NCI-H2171 (cell line): ENCODE results near the gene SSX2IP.
"Not testable (repeated sequence)": the region's sequence is repeated elsewhere in the genome, so short reads cannot be mapped to it uniquely, and the experiment has no call there.

Source experiments
- DNase-seq: peaks from one replicate; lab custom pipeline; 2025; lab: John Stamatoyannopoulos, UW

The SSX2IP gene

DNA sequence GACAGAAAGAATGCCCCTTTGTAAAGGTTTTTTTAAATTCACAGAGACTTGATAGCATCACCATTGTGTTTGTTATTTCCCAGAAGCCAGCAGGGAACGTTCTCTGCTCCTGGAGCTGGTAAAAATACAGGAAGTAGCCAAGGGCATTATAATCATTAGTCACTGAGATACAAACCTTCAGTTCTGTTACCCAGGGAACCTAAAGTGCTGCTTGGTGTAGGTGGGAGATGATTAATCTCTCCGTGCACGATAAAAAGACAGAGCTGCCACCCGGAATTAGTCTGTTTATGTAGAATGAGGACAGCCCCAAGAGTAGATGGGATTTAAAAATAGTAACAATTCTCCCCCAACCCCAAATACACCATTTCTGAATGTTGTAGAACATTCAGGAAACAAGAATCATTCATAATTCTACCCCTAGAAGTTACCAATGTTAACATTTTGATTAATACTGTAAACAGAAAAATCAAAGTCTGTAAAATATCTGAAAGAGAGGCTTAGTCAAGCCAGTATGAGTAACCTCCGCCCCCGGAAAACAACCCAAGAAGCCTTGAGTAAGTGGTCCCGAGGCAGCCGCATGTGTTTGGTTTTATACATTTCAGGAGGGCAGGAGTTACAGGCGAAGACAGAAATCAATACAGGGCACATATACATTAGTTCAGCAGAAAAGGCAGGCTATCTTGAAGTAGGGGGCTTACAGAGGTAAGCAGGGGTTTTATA, 70.7 kb downstream of the SSX2IP start:
- no peak for DNase-seq

DNA sequence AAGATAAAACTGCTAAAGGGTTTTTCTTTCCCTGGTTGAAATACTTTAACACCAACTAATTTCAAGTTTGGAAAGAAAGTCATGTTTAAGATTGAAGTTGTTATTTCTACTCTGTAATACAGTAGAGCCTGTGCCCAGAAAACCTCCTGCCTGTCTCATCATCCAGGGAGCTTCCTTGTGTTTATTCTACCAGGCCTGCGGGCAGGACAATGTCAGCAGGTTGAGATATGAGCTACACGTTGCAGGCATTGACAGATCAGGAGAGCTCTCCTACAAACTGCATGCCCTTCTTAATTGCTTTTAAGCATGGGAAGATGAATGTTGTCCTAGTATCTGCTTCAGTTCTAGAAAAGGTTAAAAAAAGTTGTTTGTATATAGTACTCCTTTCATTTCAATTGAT, 72.9 kb downstream of the SSX2IP start:
- no peak for DNase-seq

DNA sequence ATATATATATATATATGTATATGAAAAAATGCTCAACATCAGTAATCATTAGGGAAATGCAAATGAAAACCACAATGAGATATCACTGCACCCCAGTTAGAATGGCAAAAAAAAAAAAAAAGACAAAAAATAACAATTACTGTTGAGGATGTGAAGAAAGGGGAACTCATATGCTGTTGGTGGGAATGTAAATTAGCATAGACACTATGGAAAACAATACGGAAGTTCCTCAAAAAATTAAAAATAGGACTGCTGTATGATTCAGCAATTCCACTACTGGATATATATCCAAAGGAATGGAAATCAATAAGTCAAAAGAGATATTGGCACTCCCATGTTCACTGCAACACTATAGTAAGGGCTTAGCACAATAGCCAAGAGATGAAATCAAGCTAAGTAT, 74.5 kb downstream of the SSX2IP start:
- no peak for DNase-seq

DNA sequence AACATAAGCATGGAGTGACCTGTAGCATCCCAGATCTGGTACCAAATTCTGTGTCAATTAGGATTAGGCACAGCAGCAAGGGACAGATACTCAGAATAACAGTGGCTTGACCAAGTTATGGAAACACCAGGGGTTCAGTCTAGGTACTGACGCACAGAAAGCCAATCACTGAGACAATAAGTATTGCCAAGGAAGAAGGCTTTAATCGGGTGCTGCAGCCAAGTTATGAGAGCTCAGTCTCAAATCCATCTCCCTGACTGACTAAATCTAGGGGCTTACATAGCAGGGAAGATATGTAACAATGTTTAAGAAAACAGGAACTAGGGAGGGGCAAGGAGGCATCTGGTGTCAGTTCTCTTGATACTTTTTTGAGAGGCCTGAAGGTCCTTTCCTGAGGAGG, 76.4 kb downstream of the SSX2IP start:
- DNase-seq = no peak

DNA sequence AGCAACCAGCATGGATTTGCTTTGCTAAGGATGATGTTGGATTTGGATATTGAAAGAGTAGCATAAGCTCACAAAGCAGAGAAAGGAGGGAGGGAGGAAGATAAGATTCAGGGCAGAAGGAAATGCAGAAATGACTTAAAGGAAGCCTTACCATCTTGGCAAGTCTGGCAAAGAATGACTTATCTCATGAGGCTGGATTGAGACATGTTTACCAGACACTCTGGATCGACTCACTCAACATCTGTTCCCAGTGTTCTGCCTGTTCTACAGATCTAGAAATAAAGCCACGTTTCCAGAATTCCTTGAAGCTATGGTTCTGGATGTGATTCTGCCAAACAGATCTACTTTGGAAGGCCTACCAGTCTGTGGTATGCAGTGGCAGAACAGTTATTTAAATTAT, 77.2 kb downstream of the SSX2IP start:
- no peak for DNase-seq

DNA sequence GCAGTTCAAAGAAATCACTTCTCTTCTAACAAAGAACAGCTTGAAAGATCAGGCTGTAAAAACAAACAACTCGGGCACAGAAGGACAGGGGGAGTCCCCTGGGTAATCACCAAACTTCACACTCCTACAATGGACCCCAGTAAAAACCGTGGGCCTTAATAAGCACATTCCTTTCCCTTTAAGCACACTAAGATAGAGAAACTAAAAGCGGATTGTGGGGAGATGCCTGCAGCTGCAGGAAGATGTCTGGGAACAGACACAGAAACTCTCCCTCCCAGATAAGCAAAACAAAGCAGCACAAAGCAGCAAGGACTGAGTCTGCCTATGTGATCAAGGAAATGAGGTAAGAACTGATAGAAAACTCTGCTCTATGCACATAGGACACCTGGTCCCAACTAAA, 78.5 kb downstream of the SSX2IP start:
- DNase-seq = no peak

DNA sequence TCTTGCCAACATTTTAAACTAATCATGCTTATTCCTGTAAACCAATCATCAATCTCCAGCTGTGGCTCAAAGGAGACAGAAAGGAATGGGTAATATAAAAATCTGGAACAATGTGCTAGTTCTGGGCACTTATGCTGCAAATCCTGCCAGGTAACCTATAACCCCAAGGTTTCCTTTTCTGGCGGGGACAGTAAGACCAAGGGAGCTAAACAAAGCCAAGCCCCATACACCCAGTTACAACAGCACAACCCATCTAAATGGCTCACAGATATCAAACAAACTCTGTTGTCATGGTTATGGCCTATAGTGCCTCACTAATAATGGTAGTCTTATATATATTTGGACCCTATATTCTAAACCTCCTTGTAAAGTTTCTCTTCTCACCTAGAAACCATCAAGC, 79.2 kb downstream of the SSX2IP start:
- no peak for DNase-seq

DNA sequence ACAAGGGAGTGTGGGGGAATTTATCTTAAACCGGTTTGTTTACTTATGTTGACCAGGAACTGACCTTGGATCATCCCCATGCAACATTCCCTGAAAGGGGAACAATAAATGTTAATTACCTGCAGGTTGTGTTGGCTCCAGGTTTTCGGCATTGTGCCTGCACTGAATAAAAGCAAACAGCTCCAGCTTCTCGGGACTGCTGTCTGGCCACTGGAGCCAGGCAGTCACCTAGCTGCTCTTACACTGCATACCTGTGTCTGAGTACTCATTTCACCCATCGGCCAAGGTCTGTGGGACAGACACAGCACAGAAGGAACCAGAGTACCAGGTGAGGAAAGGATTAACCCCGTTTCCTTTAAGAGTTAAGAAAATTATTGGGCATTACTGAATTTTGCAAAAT, 83.3 kb downstream of the SSX2IP start:
- no peak for DNase-seq

DNA sequence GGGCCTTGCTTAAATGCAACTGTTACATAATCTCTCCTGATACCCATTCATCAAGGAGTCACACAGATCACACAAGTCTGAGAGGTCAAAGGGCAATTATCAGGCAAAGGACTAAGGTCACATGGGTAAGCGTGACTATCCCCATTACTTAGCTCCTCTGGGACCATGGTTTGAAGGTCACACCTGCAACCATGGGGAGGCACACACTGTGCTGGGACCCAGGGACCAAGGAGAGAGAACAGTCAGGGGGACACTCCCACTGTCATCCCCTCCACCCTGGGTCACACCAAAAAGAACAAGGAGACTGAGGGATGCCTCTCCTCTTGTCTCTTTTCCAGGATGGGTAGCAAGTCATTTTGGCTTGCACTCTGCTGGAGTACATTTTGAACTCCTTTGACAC, 85.1 kb downstream of the SSX2IP start:
- no peak for DNase-seq

DNA sequence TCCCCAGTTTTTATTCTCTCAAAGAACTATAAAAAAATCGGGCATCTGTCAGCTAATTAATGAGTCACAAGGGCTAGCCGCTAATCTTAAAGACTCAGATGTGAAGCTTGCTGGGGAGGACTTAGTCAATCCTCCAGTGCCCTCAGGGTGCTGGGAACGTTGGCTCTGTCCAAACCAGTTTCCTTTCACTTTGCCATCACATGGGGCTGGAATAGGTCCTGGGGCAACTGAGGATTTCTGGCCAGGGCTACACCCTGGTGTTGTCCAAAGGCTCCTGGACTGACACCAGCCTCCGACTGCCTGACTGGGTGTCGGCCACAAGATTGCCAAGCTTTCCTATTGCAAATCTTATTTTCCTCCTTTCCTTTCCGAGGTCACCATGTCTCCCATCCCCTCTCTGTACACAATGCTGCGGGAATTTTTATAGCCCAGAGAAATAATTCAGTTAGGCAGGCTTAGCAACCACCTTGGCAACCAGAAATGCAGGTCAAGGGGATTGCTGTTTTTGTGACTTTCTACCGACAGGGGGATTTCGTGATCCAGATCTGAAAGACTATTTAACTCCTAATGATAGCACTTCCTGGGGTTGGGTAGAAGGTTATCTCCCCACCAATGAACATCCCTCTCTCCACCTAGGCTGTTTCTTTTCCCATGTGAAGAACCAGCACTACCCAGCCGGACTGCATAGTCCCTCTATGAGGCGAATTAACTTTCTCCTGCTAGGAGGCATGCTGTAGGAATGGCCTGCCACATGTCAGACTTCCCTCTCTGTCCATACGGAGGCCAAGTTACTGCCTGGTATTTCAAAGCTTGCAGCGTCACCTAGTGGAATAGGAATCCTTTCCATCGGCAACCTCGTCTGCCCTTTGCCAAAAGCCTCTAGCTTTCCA, 86.1 kb downstream of the SSX2IP start:
- no peak for DNase-seq

DNA sequence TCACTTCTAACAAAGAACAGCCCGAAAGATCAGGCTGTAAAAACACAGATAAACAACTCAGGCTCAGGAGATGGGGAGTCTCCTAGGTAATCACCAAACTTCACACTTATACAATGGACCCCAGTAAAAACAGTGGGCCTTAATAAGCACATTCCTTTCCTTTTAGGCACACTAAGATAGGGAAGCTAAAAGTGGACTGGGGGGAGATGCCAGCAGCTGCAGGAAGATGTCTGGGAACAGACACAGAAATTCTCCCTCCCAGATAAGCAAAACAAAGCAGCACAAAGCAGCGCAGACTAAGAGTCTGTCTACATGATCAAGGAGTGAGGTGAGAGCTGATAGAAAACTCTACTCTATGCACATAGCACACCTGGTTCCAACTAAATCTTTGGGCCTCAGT, 87.0 kb downstream of the SSX2IP start:
- no peak for DNase-seq

DNA sequence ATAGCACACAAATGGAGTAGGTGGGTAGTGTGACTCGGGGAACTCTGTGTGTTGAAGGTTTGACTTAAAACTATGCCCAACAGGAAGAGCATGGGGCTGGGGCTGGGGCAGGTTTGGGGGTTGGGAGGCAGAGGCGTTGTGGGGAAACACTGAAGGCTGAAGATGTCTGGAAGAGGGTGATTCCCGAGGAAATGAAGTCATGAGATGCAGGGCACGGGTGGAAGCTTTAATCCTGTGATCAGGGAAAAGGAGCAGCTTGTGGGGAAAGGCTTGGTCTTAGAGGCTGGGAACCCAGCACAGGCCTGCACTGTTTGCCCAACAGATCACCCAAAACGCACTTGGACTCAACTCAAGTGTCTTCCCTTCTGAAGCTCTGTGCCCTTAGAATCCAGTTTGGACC, 89.5 kb downstream of the SSX2IP start:
- DNase-seq = no peak

DNA sequence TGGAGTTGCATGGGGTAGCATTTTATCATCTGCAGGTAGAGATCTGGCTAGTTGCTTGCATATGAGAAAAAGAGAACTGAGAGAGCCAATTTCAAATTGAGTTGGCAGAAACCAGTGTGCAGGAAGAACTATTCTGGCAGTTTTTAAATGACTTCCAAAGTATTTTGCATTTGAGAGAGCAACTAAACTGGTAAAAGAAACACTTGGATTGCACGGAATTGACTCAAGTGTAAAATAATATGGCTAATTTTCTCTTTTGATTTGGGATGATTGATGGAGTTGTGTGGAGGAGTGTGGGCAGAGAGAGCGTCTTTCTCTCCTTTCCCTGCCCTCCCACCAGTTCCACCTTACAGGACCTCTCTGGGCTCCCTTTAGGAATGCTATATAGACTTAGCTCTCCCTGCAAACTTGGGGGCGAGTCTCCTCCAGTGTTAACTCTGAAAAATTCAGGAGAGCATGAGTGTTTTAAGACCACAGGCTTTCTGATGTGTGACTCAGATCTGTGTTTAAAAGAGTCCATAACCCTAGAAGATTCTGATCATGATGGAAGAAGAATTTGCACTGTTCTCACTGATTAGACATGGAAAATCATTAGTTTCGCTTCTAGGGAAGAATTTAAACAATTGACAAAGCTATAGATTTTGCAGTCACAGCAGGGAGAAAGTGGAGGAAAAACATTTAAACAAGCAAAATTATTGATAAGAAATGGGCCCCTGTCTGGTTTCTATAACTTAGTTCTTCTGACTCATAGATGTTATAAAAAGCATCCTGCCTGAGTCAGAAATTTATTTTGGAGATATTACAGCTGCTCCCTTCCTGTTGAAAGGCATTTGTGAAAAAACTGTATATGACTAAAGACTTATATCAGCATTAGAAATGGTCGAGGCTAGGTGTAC, 91.2 kb downstream of the SSX2IP start:
- no peak for DNase-seq

DNA sequence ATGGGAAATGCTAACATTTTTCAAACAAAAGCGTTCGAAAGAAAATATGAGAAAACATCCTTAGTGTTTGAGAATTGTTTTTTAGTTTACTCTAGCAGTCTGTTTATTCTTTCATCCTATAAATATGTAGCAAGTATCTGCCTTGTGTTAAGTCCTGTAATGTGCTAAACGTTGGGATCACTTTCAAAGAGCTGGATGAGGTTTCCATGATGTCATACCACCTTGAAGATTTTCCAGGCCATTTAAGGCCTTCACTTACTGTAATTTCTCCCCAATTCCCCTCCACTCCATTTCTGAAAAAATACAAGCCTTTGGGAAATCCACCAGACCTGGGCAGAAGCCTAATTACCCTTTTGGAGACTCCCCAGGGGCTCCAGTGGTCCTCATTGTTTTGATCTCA, 91.8 kb downstream of the SSX2IP start:
- no peak for DNase-seq

DNA sequence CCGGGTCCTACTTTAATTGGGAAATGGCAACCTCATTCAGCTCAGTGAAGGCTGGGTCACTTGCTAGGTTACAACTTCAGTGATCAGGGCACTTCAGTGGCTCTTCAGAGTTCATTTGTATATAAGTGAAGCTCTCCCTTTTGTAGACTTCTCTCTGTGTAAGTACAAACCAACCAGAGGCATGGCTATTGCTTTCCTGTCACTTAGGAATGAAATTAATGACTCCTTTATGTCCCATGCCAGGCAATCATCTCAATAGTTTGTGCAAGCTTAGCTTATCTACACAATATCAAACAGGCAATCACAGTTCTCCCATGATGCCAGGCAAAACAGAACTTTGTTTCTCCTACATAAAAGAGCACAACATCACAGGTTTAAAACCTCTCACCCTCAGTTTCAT, 93.2 kb downstream of the SSX2IP start:
- no peak for DNase-seq

DNA sequence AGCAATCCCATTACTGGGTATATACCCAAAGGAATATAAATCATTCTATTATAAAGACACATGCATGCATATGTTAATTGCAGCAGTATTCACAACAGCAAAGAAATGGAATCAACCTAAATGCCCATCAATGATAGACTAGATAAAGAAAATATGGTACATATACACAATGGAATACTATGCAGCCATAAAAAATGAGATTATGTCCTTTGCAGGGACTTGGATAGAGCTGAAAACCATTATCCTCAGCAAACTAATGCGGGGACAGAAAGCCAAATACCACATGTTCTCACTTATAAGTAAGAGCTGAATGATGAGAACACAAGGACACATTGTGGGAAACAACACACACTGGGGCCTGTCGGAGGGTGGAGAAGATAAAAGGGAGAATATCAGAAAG, 95.3 kb downstream of the SSX2IP start:
- DNase-seq = not testable (repeated sequence)
